KMS-11 (cell line): ENCODE measurements around the gene KCND3.

Experiments
- H2AFZ ChIP-seq: fragments of 200-600 bp; sonication (generic); 2 replicates; pipeline ENCODE4 v1.6.1; 2016; ENCODE audit warnings: antibody characterized with exemption, mixed run types, low read depth
- H3K27ac ChIP-seq: fragments of 200-600 bp; sonication (generic); 2 replicates; pipeline ENCODE4 v1.6.1; 2016; ENCODE audit warnings: mild to moderate bottlenecking, mixed run types
- H3K27me3 ChIP-seq: fragments of 200-600 bp; sonication (generic); 2 replicates; pipeline ENCODE4 v1.6.1; 2017; ENCODE audit warnings: mild to moderate bottlenecking, low read depth, mixed run types, moderate library complexity; ENCODE audit not compliant: insufficient read depth
- H3K36me3 ChIP-seq: fragments of 200-600 bp; sonication (generic); 2 replicates; pipeline ENCODE4 v1.6.1; 2017; ENCODE audit warnings: mild to moderate bottlenecking, mixed run types; ENCODE audit not compliant: insufficient read depth
- H3K4me1 ChIP-seq: fragments of 200-600 bp; sonication (generic); 2 replicates; pipeline ENCODE4 v1.6.1; 2016; ENCODE audit warnings: mild to moderate bottlenecking, low read depth, mixed run types; ENCODE audit not compliant: poor library complexity, severe bottlenecking
- H3K4me2 ChIP-seq: fragments of 200-600 bp; sonication (generic); 2 replicates; pipeline ENCODE4 v1.7.0; 2016; ENCODE audit warnings: mild to moderate bottlenecking, mixed run types
- H3K4me3 ChIP-seq: fragments of 200-600 bp; sonication (generic); IDR thresholded peaks from 2 replicates; pipeline ENCODE4 v1.6.1; 2017; ENCODE audit warnings: low read depth, low read length, mixed read lengths; ENCODE audit not compliant: insufficient read depth
- H3K79me2 ChIP-seq: fragments of 200-600 bp; sonication (generic); 2 replicates; pipeline ENCODE4 v1.6.1; 2016; ENCODE audit warnings: low read depth, mixed run types; ENCODE audit not compliant: insufficient read depth
- H3K9ac ChIP-seq: fragments of 200-600 bp; sonication (generic); 2 replicates; pipeline ENCODE4 v1.6.1; 2016; ENCODE audit warnings: mild to moderate bottlenecking, mixed run types
- H4K20me1 ChIP-seq: fragments of 200-600 bp; sonication (generic); 2 replicates; pipeline ENCODE4 v1.6.1; 2016; ENCODE audit warnings: mild to moderate bottlenecking, mixed run types; ENCODE audit not compliant: insufficient read depth
- CTCF ChIP-seq: fragments of 200-600 bp; sonication (generic); conservative IDR thresholded peaks from 2 replicates; pipeline ENCODE4 v1.6.1; 2017; ENCODE audit warnings: low read depth, mild to moderate bottlenecking, antibody characterized with exemption, low read length, moderate library complexity, mixed read lengths

Gene KCND3

DNA sequence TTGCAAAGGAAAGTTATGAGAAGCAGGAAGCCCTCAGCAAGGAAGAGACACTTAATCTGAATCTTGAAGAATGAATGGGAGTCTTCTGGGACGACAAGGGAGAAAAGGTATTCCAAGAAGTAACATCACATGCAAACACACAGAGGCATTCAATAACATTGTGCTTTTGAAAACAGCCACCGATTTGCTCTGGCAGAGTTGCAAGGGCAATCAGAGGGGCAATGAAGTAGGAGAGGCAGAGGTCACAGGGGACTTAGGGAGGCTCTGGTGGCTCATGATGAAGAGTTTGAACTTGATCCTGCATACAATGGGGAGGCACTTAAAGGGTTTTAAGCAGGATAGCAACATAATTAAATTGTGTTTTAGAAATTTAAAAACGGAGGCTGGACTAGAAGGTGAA, 126.1 kb downstream of the KCND3 start:
- H3K27me3 ChIP-seq: no peaks in the 10 kb centered on the region
- H3K27ac ChIP-seq: no peak overlapping the region
- no peaks in the 10 kb centered on the region for H3K79me2 ChIP-seq
- peaks cover 14% of the 10 kb centered on the region for H3K4me1 ChIP-seq
- H3K36me3 ChIP-seq: no peaks in the 10 kb centered on the region
- H3K9ac ChIP-seq: no peak overlapping the region
- no peak overlapping the region for H2AFZ ChIP-seq
- H4K20me1 ChIP-seq: no peaks in the 10 kb centered on the region
- no peak overlapping the region for H3K4me2 ChIP-seq
- no peak for TF ChIP-seq CTCF
- H3K4me3 ChIP-seq: no peak overlapping the region

- no peak overlapping the region for H3K9ac ChIP-seq
- no peaks in the 10 kb centered on the region for H3K79me2 ChIP-seq
- H3K27ac ChIP-seq: no peak overlapping the region
- no peak overlapping the region for H3K4me2 ChIP-seq
- H4K20me1 ChIP-seq: no peaks in the 10 kb centered on the region
- H2AFZ ChIP-seq: no peak overlapping the region
- H3K27me3 ChIP-seq: no peaks in the 10 kb centered on the region
- H3K36me3 ChIP-seq: no peaks in the 10 kb centered on the region
- no peak for TF ChIP-seq CTCF
- H3K4me1 ChIP-seq: peaks cover 6% of the 10 kb centered on the region
- no peak overlapping the region for H3K4me3 ChIP-seq
Observed at GRCh38 chr1:111862599-111862998, 126.9 kb downstream of the KCND3 start.

GRCh38 chr1:111861523-111861922, 127.9 kb downstream of the KCND3 start:
- H4K20me1 ChIP-seq: no peaks in the 10 kb centered on the region
- no peak overlapping the region for H3K4me2 ChIP-seq
- H2AFZ ChIP-seq: no peak overlapping the region
- H3K9ac ChIP-seq: no peak overlapping the region
- no peaks in the 10 kb centered on the region for H3K4me1 ChIP-seq
- no peak overlapping the region for H3K4me3 ChIP-seq
- no peak overlapping the region for H3K27ac ChIP-seq
- H3K36me3 ChIP-seq: no peaks in the 10 kb centered on the region
- H3K79me2 ChIP-seq: no peaks in the 10 kb centered on the region
- H3K27me3 ChIP-seq: no peaks in the 10 kb centered on the region
- TF ChIP-seq CTCF: no peak

DNA sequence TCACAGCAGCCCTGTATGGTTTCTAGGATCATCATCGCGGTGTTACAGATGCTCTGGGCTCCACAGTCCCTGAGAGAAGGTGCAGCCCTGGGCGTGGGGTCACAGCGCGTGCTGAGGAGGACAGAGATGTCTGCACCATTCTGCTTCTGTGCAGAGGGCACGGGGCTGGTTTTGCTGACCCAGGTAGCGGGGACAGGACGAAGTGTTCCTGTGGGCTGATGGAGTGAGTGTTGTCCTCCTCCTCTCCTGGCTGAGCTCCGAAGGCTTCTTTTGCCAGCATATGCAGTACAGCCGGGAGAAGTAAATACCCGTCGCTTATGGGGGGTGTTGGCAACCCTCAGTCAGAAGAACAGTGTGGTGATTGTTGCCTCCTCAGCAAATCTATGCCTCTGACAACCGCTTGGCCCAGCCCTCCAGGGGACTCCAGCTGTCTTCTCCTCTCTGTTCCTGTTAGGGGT, 132.2 kb downstream of the KCND3 start:
- Histone ChIP-seq H3K36me3 (no peaks in the 10 kb centered on the region), H3K4me3 (no peak overlapping the region), H3K4me2 (no peak overlapping the region), H3K27me3 (no peaks in the 10 kb centered on the region), H3K9ac (no peak overlapping the region), H3K79me2 (no peaks in the 10 kb centered on the region), H2AFZ (no peak overlapping the region), H3K27ac (no peak overlapping the region), H3K4me1 (no peaks in the 10 kb centered on the region), H4K20me1 (no peaks in the 10 kb centered on the region)
- TF ChIP-seq CTCF: no peak
